ENCODE results near the gene SRF.

The SRF gene

GRCh38 chr6:43219119-43219518 lies 48.0 kb downstream of the SRF start:
- FAIRE-seq, result no peak

- FAIRE-seq, result no peak
Measured at GRCh38 chr6:43219814-43220213, 48.7 kb downstream of the SRF start.

DNA sequence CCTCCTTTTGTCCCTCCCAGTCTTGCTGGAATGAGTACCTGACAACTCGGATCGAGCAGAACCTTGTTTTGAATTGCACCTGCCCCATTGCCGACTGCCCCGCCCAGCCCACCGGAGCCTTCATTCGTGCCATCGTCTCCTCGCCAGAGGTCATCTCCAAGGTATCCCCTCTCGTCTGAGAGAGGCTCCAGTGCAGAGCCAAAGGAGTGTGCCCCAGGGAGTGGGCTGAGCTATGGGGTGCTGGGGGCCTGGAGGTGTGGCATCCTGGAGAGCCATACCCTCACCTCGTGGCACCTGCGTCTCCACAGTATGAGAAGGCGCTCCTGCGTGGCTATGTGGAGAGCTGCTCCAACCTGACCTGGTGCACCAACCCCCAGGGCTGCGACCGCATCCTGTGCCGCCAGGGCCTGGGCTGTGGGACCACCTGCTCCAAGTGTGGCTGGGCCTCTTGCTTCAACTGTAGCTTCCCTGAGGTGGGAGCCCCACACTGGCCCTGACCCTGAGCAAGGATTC lies 49.4 kb downstream of the SRF start:
- no peak for FAIRE-seq

- FAIRE-seq, result no peak
Measured at GRCh38 chr6:43221046-43221972, 50.2 kb downstream of the SRF start.

- FAIRE-seq, result no peak
Measured at GRCh38 chr6:43222418-43223059, 51.5 kb downstream of the SRF start.

- FAIRE-seq, result no peak
Measured at GRCh38 chr6:43223175-43223574, 52.1 kb downstream of the SRF start.

DNA sequence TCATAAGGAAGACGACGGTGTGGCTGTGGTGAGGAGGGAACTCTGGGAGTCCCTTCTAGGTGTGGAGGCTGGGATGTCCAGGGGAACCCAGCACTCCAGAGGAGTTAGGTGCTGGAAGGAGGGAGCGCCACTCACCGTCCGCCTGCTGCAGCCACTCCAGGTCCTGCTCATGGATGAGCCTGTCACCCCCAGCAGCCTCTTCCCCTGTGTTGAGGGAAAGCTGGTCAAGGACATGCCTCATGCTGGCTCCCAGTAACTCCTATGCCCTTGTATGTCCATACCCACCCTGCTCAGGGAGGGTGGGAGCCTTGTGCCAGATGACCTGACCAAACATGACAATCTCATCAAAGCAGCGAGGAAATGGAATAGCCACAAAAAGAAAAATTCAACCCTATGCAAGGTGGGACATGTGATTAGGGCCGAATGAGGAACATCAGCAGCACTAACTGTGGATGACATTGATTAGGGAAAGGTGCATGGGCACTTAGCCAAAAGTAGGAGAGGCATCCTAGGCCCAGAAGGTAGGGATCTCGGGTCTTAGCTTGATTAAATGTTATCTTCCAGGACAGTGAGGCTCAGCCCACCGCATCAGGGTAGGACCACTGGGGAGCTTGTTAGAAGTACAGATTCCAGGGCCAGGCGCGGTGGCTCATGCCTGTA lies 55.3 kb downstream of the SRF start:
- no peak for FAIRE-seq

GRCh38 chr6:43228951-43229802 lies 58.1 kb downstream of the SRF start, which contains the start of gene DNPH1:
DNPH1 (minus strand) TSS chr6:43229481; CDS start chr6:43229456, 25 bp downstream.
- no peak for FAIRE-seq

DNA sequence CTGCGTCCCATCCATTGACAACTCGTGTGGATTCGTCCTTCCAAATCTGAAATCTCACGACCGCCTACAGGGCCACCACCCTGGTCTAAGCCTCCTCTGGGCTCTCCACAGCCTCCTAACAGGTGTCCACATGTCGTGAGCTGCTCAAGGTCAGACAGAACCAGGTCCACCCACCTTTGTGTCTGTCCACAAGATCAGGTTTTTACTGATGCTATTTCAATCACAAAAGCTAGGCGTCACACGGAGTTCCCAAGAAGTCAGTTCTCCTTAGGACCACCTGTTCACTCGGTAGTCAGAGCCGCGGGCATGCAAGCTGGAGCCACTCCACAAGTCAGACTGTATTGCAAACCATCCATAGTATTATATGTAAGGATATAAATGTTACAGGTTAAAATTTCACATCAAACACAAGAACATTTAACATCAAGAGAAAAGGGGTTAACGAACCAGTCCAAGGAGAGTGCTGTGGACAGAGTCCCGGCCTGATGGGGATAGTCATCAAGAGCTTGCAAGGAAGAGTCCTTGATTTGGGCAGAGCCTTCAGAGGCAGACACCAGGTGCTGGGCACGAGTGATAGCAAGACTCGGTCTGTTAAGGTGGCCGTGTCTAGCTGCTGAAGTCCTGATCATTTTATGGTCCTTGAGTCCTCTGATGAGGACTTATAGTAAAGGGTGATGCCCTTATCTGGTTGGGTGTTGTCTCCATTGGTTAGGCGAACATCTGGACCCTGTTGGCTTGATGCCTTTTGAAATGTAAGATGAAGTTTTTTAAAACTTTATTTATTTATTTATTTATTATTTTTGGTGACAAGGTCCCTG lies 58.9 kb downstream of the SRF start:
- no peak for FAIRE-seq

DNA sequence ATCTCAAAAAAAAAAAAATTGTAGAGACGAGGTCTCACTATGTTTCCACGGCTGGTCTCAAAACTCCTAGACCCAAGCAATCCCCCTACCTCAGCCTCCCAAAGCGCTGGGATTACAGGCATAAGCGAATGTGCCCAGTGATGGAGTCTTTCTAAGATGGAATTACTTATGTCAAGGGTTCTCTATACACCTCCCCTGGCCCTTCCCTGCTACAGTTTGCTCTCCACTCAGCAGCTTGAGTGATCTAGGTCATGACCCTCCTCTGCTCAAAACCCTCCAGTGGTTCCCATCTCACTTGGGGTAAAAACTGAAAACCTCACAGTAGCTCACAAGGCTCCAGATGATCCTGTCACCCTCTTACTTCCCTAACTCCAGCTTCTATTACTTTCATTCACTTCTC lies 60.0 kb downstream of the SRF start:
- FAIRE-seq, result no peak
